OCI-LY1 (cell line): ENCODE results near the gene DMBT1.

Source experiments
- H2AFZ ChIP-seq: fragments of 200-600 bp; sonication (generic), shearing (Covaris generic); 2 replicates; pipeline ENCODE4 v1.6.0; 2014; ENCODE audit warnings: antibody characterized with exemption, mild to moderate bottlenecking, low read length
- H3F3A ChIP-seq: fragments of 200-600 bp; sonication (generic), shearing (Covaris generic); 2 replicates; pipeline ENCODE4 v1.6.0; 2014; ENCODE audit warnings: mild to moderate bottlenecking, antibody characterized with exemption, low read length, moderate library complexity; ENCODE audit not compliant: insufficient read depth
- H3K27ac ChIP-seq: fragments of 200-600 bp; sonication (generic); 2 replicates; pipeline ENCODE4 v1.5.1; 2014; ENCODE audit warnings: low read length, mixed run types, mild to moderate bottlenecking, low read depth; ENCODE audit not compliant: poor library complexity, severe bottlenecking
- H3K27me3 ChIP-seq: fragments of 200-600 bp; sonication (generic); 2 replicates; pipeline ENCODE4 v1.6.0; 2014; ENCODE audit warnings: antibody characterized with exemption, mild to moderate bottlenecking, low read length, moderate library complexity; ENCODE audit not compliant: insufficient read depth
- H3K36me3 ChIP-seq: fragments of 200-600 bp; sonication (generic); 2 replicates; pipeline ENCODE4 v1.6.1; 2014; ENCODE audit warnings: mild to moderate bottlenecking, antibody characterized with exemption, low read length, moderate library complexity, mixed read lengths; ENCODE audit not compliant: insufficient read depth
- H3K4me1 ChIP-seq: fragments of 200-600 bp; sonication (generic); 2 replicates; pipeline ENCODE4 v1.5.1; 2014; ENCODE audit warnings: mild to moderate bottlenecking, low read length, moderate library complexity; ENCODE audit not compliant: insufficient read depth, severe bottlenecking
- H3K4me2 ChIP-seq: fragments of 200-600 bp; sonication (generic), shearing (Covaris generic); 2 replicates; pipeline ENCODE4 v1.6.1; 2014; ENCODE audit warnings: low read length
- H3K4me3 ChIP-seq: fragments of 200-600 bp; sonication (generic); 2 replicates; pipeline ENCODE4 v1.5.1; 2014; ENCODE audit warnings: low read length, low read depth, mild to moderate bottlenecking, mixed read lengths; ENCODE audit not compliant: poor library complexity, severe bottlenecking
- H3K79me2 ChIP-seq: fragments of 200-600 bp; shearing (Covaris generic); 2 replicates; pipeline ENCODE4 v1.6.1; 2016; ENCODE audit warnings: mixed run types, low read length, mixed read lengths; ENCODE audit not compliant: insufficient read depth
- H3K9ac ChIP-seq: fragments of 200-600 bp; sonication (generic), shearing (Covaris generic); 2 replicates; pipeline ENCODE4 v1.6.1; 2014; ENCODE audit warnings: mild to moderate bottlenecking, low read length, mixed read lengths
- H3K9me2 ChIP-seq: fragments of 200-600 bp; sonication (generic), shearing (Covaris generic); 2 replicates; pipeline ENCODE4 v1.6.1; 2014; ENCODE audit warnings: low read depth, mild to moderate bottlenecking, low read length, mixed read lengths
- H3K9me3 ChIP-seq: fragments of 200-600 bp; shearing (Covaris generic); 2 replicates; pipeline ENCODE4 v1.6.1; 2014; ENCODE audit warnings: low read length, mixed read lengths
- H4K20me1 ChIP-seq: fragments of 200-600 bp; sonication (generic), shearing (Covaris generic); 2 replicates; pipeline ENCODE4 v1.6.0; 2016; ENCODE audit warnings: mild to moderate bottlenecking, low read length; ENCODE audit not compliant: insufficient read depth
- EZH2 ChIP-seq: fragments of 200-600 bp; sonication (generic), shearing (Covaris generic); IDR thresholded peaks from 2 replicates; pipeline ENCODE4 v1.8.0; 2017; ENCODE audit warnings: borderline replicate concordance, mixed run types, mild to moderate bottlenecking, antibody characterized with exemption, low read length, moderate library complexity, mixed read lengths
- TF ChIP-seq, protein P1 (sequence below): fragments of 200-600 bp; sonication (generic), shearing (Covaris generic); IDR thresholded peaks from 2 replicates; pipeline ENCODE4 v1.5.1; 2017; ENCODE audit warnings: mild to moderate bottlenecking, antibody characterized with exemption, low read length, moderate library complexity, mixed read lengths

Gene DMBT1

DNA sequence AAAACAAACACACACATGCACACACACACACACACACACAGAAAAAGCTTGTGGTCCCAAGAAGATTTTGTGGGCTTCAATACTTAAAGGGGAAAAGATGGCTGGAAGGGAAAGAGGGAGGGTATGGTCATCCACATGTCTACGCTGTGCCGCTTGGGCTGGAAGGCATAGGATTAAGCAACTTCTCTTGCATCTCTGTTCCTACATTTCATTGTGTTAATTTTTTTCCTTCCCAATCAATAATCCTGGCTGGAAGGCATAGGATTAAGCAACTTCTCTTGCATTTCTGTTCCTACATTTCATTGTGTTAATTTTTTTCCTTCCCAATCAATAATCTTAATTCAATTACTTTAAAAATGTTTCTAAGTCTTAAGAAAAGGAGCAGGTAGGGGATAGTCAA lies 108.5 kb downstream of the DMBT1 start:
- Histone ChIP-seq H4K20me1 (no peaks in the 10 kb centered on the region), H2AFZ (no peak overlapping the region), H3F3A (no peaks in the 10 kb centered on the region), H3K36me3 (no peaks in the 10 kb centered on the region), H3K79me2 (no peaks in the 10 kb centered on the region), H3K4me1 (no peaks in the 10 kb centered on the region), H3K27me3 (no peaks in the 10 kb centered on the region), H3K9ac (no peak overlapping the region), H3K4me3 (no peak overlapping the region), H3K27ac (no peak overlapping the region), H3K9me2 (no peaks in the 10 kb centered on the region), H3K4me2 (no peak overlapping the region), H3K9me3 (no peaks in the 10 kb centered on the region)
- TF ChIP-seq, protein P1, sequence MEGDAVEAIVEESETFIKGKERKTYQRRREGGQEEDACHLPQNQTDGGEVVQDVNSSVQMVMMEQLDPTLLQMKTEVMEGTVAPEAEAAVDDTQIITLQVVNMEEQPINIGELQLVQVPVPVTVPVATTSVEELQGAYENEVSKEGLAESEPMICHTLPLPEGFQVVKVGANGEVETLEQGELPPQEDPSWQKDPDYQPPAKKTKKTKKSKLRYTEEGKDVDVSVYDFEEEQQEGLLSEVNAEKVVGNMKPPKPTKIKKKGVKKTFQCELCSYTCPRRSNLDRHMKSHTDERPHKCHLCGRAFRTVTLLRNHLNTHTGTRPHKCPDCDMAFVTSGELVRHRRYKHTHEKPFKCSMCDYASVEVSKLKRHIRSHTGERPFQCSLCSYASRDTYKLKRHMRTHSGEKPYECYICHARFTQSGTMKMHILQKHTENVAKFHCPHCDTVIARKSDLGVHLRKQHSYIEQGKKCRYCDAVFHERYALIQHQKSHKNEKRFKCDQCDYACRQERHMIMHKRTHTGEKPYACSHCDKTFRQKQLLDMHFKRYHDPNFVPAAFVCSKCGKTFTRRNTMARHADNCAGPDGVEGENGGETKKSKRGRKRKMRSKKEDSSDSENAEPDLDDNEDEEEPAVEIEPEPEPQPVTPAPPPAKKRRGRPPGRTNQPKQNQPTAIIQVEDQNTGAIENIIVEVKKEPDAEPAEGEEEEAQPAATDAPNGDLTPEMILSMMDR, result no peak
- TF ChIP-seq EZH2, result no peak

DNA sequence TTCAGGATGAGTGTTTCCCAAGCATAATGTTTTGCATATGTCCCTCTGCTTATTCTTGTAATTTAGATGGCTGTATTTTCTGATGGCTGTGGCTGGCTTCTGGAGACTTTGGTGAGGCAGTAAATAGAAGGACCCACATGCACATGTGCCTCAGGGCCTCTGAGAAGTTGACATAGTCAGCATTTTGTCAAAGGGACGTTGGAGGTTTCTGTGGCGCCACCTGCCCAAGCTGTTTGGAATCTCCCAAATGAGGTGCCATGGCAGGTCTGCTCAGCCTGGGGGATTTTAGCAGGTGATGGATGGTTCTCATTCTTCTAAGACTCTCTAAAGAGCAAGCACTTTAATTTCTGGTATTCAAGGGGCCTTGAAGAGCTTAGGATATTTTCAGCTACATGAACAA lies 109.3 kb downstream of the DMBT1 start:
- no peaks in the 10 kb centered on the region for H3K27me3 ChIP-seq
- TF ChIP-seq EZH2, result no peak
- TF ChIP-seq, protein P1, result no peak
- no peak overlapping the region for H3K9ac ChIP-seq
- no peak overlapping the region for H2AFZ ChIP-seq
- no peaks in the 10 kb centered on the region for H3K4me1 ChIP-seq
- no peak overlapping the region for H3K27ac ChIP-seq
- H3K79me2 ChIP-seq, result no peaks in the 10 kb centered on the region
- H3F3A ChIP-seq, result no peaks in the 10 kb centered on the region
- H3K9me3 ChIP-seq, result no peaks in the 10 kb centered on the region
- no peaks in the 10 kb centered on the region for H4K20me1 ChIP-seq
- no peak overlapping the region for H3K4me3 ChIP-seq
- H3K36me3 ChIP-seq, result no peaks in the 10 kb centered on the region
- H3K9me2 ChIP-seq, result no peaks in the 10 kb centered on the region
- no peak overlapping the region for H3K4me2 ChIP-seq

DNA sequence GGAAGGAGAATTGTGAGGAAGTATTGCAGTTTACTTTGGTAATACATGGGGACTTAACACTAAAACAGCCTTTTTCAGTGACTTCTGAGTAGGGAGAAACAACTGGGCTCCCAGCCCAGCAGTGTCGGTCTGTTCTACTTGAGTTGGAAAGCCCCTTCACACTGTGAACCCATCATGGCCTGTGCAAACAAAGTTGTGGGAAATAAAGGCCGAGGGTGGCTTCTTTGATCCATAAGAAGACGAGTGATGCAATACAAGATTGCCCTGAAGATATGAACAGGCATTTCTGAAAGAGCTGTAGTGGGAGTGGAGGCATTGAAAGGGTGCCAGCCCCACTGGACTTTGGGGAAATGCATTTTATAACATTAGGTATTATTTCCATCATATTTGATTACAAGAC lies 110.8 kb downstream of the DMBT1 start:
- H4K20me1 ChIP-seq, result no peaks in the 10 kb centered on the region
- no peak overlapping the region for H3K27ac ChIP-seq
- no peaks in the 10 kb centered on the region for H3K9me2 ChIP-seq
- no peak overlapping the region for H2AFZ ChIP-seq
- no peak for TF ChIP-seq EZH2
- TF ChIP-seq, protein P1, result no peak
- no peak overlapping the region for H3K4me3 ChIP-seq
- no peaks in the 10 kb centered on the region for H3K36me3 ChIP-seq
- H3K4me2 ChIP-seq, result no peak overlapping the region
- H3K79me2 ChIP-seq, result no peaks in the 10 kb centered on the region
- H3K9ac ChIP-seq, result no peak overlapping the region
- no peaks in the 10 kb centered on the region for H3F3A ChIP-seq
- H3K4me1 ChIP-seq, result no peaks in the 10 kb centered on the region
- no peaks in the 10 kb centered on the region for H3K9me3 ChIP-seq
- H3K27me3 ChIP-seq, result no peaks in the 10 kb centered on the region
